KOPT-K1 (cell line): Measurements from ENCODE around the gene CDK9.

Source experiments
- H3K27ac ChIP-seq: fragments of 200-600 bp; sonication (generic); 2 replicates; pipeline ENCODE4 v1.5.1; 2016; ENCODE audit warnings: antibody characterized with exemption, mild to moderate bottlenecking, low read depth, low read length; ENCODE audit not compliant: poor library complexity, severe bottlenecking
- H3K36me3 ChIP-seq: fragments of 200-600 bp; sonication (generic); 2 replicates; pipeline ENCODE4 v1.5.1; 2017; ENCODE audit warnings: antibody characterized with exemption, mild to moderate bottlenecking, low read length, moderate library complexity; ENCODE audit not compliant: insufficient read depth
- H3K9me3 ChIP-seq: fragments of 200-600 bp; sonication (generic); 2 replicates; pipeline ENCODE4 v1.5.1; 2017; ENCODE audit warnings: antibody characterized with exemption, low read length, mild to moderate bottlenecking; ENCODE audit not compliant: insufficient read depth, poor library complexity, severe bottlenecking

CDK9 gene

DNA sequence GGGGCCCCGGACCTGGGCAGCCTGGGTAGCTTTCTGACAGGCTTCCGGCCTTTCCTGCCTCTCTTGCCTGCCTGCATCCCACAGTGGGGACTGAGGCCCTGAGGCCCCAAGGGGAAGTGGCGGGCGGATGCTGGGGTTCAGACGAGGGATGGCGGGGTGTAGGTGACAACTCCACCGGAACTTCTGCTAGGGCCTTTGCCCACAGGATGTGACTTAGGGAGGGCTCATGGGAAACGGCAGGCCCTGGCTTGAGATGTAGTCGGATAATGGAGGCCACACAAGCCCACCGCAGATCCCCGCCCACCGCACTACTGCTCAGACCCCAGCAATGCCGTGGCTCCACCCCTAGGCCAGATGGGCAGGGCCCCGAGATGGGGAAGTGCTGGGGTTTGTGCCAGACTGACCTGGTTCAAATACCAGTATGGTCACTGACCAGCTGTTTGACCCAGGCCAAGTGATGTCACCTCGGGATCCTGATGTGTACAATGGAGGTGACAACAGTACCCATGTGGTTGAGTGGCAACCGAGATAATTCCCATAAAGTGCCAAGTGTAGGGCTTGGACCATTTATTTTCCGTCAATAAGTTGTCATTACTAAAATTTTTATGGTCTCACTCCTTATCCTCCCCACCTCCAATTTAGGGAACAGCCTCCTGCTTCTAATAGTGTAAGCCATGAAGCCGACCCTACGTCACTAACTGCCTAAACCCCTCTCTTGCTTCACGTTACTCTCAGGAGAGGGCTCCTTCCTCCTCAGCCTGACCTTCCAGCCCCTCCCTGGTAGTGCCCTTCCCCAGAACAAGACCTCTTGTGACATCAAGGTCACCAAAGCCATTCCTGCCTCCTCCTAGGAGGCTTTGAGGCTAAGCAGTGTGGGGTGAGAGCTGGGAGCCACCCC is 2.5 kb upstream of the CDK9 start:
- H3K9me3 ChIP-seq: no peaks in the 10 kb centered on the region
- H3K27ac ChIP-seq: peak overlapping the region; percentile 95
- H3K36me3 ChIP-seq: peaks cover 19% of the 10 kb centered on the region

DNA sequence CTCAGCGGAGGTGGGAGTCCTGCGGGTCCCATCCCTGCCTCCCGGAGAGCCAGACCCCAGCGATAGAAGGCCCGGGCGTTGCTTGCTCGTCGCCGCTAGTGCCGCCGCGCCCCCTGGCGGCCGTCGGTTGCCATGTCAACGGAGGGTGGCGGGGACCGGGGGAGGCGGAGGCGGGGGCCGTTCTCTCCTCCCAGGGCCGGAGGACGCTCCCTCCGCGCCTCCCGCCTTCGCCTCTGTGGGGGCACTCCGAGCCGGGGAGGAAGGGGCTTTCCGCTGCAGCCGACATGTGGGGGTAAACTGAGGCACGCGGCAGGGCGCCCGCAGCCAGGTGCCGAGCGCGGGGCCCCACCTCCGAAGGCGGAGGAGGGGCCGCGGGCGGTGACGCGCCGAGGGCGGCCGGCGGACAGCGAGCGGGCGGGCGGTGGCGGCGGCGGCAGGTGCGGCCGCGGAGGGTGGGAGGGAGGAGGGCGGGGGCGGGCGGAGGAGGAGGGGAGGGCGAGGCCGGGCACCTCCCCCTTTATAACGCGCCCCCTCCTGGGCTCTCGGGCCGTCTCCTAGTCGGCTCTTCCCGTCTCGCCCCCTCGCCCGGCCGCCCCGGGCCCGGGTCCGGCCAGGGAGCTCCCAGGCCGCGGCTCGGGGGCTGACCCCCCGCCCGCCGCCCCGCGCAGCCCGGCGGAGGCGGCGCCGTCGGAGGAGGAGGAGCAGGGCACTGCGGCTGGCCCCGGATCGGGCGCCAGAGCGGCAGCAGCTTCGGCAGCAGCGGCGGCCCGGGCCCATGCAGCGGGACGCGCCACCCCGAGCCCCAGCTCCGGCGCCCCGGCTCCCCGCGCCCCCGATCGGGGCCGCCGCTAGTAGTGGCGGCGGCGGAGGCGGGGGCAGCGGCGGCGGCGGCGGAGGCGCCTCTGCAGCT is 556 bp upstream of the CDK9 start:
- Histone ChIP-seq H3K36me3 (peaks cover 39% of the 10 kb centered on the region), H3K9me3 (no peaks in the 10 kb centered on the region), H3K27ac (peak overlapping the region; percentile 95)

GRCh38 chr9:127786773-127787104 is 905 bp downstream of the CDK9 start:
- Histone ChIP-seq H3K27ac (peak overlapping the region; percentile 95), H3K36me3 (peaks cover 53% of the 10 kb centered on the region), H3K9me3 (no peaks in the 10 kb centered on the region)

GRCh38 chr9:127788337-127789011 is 2.6 kb downstream of the CDK9 start:
- Histone ChIP-seq H3K9me3 (no peaks in the 10 kb centered on the region), H3K36me3 (peaks cover 71% of the 10 kb centered on the region), H3K27ac (no peak overlapping the region)

DNA sequence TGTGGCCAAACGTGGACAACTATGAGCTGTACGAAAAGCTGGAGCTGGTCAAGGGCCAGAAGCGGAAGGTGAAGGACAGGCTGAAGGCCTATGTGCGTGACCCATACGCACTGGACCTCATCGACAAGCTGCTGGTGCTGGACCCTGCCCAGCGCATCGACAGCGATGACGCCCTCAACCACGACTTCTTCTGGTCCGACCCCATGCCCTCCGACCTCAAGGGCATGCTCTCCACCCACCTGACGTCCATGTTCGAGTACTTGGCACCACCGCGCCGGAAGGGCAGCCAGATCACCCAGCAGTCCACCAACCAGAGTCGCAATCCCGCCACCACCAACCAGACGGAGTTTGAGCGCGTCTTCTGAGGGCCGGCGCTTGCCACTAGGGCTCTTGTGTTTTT is 3.3 kb downstream of the CDK9 start:
- Histone ChIP-seq H3K9me3 (no peaks in the 10 kb centered on the region), H3K36me3 (peaks cover 78% of the 10 kb centered on the region), H3K27ac (no peak overlapping the region)

- Histone ChIP-seq H3K9me3 (no peaks in the 10 kb centered on the region), H3K36me3 (peaks cover 86% of the 10 kb centered on the region), H3K27ac (no peak overlapping the region)
Measured at GRCh38 chr9:127790094-127790855, 4.4 kb downstream of the CDK9 start.

GRCh38 chr9:127791085-127791484 is 5.3 kb downstream of the CDK9 start:
- Histone ChIP-seq H3K36me3 (peaks cover 86% of the 10 kb centered on the region), H3K9me3 (no peaks in the 10 kb centered on the region), H3K27ac (no peak overlapping the region)

DNA sequence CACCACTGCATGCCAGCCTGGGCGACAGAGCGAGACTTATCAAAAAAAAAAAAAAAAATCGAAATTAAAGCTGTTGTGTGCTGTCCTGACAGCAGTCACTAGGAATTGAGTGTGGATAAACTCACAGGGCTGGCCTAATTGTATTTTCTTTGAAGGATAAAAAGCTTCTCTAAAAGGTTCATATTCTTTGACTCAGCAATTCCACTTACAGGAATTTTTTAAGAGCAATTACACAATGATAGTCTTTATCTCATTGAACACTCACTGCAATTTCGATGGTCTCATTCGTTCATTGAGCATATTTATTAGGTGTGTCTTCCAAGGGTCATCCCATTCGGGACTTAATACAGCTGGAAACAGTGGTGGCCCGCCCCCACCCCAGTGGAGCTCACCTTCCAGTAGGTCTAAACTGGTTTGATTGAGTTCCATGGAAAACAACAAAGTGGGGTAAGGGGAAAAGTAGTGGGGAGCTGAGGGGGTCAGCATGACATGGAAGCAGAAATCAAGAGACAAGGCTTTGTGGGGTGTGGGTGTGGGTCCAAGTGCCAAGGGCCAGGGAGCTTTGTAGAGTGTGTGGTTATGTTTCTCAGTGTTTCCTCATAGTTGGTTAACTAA is 6.7 kb downstream of the CDK9 start:
- Histone ChIP-seq H3K9me3 (no peaks in the 10 kb centered on the region), H3K27ac (no peak overlapping the region), H3K36me3 (peaks cover 75% of the 10 kb centered on the region)

DNA sequence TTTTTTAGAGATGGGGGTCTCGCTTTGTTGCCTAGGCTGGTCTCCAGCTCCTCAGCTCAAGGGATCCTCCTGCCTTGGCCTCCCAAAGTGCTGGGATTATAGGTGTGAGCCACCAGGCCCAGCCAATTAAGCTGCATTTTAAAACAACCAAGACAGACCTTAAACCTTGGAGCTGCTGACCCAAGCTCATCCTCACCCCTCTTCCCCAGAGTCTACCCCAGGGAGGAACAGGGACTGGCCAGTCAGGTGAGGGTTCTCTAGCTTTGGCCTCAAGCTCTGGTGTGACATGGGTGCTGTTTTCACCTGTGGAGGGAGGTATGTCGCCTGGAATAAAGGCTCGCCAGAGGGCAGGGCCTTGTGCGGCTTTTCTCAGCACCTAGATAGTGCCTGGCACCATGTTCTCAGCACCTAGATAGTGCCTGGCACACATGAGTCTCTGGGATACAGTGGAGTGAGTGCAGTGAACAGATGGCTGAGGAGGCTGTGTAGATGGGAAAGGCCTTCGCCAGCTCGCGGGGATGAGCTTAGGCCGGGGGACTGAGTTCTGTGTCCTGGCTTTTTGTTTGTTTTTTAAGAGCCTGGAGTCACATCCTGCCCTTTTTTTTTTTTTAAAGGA is 7.4 kb downstream of the CDK9 start:
- Histone ChIP-seq H3K9me3 (no peaks in the 10 kb centered on the region), H3K27ac (no peak overlapping the region), H3K36me3 (peaks cover 68% of the 10 kb centered on the region)

DNA sequence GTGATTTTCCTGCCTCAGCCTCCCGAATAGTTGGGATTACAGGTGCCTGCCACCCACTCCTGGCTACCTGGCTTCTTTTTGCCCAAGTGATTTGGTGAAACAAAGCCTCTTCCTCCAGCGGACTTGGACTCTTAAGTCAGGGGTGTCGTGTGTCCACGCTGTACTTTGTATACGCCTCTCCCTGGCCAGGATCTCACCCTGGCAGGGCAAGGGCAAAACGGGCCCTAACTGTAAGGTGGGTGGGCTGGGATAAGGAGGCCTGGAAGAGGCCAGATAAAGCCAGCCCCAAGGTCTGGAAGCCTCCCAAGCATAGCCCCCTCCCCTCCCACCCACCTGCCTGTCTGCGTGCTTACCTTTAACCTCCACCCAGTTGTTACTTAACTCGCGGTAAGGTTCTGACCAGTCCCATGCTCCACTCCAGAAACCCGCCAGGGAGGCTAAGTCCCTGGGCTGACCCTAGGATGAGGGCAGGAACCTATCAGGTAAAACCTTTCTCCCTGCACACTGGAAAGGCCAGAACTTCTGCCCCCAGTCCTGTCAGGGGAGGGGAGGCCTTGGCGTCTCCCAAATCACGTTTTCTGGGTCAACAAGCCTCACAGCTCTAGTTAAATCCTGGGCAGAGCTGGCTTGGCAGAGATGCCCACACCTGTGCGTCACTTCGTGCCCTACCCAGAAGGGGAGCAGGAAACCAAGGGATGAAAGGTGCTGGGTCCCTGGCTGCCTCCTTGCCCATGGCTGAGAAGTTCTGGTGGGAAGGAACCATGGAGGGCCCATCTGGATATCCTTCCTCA is 8.4 kb downstream of the CDK9 start:
- Histone ChIP-seq H3K36me3 (peaks cover 58% of the 10 kb centered on the region), H3K9me3 (no peaks in the 10 kb centered on the region), H3K27ac (peak overlapping the region; percentile 25)

DNA sequence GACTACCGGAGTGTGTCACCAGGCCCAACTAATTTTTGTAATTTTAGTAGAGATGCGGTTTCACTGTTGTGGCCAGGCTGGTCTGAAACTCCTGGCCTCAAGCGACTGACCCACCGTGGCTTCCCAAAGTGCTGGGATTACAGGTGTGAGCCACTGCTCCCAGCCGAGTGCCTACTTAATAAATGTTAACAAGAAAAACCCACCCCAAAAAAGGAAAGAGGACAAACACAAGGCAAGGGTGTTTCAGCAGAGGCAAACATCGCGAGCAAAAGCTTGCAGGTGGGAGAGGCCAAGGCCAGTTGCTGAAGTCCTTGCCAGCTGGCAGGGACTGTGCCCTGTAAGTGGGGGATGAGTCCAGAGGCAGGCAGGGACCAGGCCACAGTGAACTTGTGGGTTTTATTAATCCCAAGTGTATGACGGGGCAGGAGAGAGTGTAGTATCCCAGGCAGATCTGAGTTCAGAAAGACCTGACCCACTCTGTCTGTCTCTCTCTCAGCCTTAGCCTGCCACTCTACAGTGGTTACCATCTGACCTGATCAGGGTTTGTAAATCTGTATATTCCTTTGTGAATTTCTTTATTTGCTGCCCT is 10.5 kb downstream of the CDK9 start:
- Histone ChIP-seq H3K27ac (peak overlapping the region; percentile 89), H3K36me3 (peaks cover 37% of the 10 kb centered on the region), H3K9me3 (no peaks in the 10 kb centered on the region)

DNA sequence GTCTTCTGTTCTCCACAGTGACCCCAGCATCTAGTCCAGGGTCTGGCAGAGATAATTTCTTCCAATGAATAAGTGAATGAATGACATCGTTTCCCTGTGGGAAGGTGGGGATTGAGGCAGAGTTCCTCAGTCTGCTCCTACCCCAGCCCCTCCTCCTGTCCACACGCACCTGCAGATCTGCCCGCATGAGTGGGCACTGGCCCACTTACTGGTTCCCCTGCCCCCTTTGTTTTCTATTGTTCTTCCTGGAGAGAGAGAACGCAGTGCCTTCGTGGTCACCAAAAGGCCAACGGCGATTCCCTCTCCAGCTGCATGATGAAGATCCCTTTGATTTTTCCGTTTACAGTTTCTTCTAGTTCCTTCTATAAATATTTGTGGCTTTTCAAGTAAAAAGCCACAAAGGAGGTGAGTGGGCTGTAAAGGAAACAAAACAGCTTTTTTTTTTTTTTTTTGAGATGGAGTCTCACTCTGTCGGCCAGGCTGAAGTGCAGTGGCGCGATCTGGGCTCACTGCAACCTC is 11.1 kb downstream of the CDK9 start:
- Histone ChIP-seq H3K27ac (peak overlapping the region; percentile 89), H3K36me3 (peaks cover 31% of the 10 kb centered on the region), H3K9me3 (no peaks in the 10 kb centered on the region)
